Measurements from ENCODE around the gene PRKD1.

DNA sequence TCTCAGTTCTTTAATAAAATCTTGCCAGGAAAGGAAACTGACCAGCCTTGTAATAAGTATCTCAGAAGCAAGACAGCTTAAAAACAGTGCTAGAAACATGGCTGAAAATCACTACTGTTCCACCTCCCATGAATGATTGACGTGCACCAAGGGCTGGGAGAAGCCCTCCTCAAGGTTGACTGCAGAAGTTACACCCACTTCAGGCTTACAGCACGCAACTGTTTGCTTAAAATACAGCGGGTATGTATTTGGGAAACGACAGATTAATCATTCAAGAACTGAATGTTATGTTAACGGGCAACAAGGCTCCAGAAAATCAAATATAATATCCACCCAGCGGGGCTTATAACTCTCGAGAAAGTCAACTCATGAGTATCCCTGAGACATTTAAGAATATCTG, 22.1 kb downstream of the PRKD1 start:
- TF ChIP-seq, protein P1, sequence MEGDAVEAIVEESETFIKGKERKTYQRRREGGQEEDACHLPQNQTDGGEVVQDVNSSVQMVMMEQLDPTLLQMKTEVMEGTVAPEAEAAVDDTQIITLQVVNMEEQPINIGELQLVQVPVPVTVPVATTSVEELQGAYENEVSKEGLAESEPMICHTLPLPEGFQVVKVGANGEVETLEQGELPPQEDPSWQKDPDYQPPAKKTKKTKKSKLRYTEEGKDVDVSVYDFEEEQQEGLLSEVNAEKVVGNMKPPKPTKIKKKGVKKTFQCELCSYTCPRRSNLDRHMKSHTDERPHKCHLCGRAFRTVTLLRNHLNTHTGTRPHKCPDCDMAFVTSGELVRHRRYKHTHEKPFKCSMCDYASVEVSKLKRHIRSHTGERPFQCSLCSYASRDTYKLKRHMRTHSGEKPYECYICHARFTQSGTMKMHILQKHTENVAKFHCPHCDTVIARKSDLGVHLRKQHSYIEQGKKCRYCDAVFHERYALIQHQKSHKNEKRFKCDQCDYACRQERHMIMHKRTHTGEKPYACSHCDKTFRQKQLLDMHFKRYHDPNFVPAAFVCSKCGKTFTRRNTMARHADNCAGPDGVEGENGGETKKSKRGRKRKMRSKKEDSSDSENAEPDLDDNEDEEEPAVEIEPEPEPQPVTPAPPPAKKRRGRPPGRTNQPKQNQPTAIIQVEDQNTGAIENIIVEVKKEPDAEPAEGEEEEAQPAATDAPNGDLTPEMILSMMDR (IDR thresholded peaks at IDR 0.05): no peak
- TF ChIP-seq EP300 (IDR thresholded peaks at IDR 0.05): no peak
